ENCODE measurements around the gene FOXP1. TPM values are rescaled to one million over a fixed set of nuclear protein-coding genes. Genes with fewer than 3 reads are reported as not detected.

FOXP1 gene
- total RNA-seq, 2 donors from 2014 or later, result 377 to 395 TPM

DNA sequence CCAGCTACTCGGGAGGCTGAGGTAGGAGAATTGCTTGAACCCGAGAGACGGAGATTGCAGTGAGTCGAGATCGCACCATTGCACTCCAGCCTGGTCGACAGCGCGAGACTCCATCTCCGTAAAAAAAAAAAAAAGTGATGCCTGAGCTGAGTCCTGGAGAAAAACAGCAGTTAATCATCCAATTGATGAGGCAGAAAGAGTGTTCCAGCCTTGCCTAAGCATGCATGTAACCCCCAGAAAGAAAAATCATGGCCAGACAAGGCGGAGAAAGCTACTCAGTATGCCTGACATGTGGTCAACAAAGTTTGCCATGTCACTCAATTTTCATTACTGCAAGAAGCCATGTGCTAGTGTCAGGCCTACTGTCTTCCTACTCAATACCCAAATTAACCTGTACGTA lies 678.0 kb downstream of the FOXP1 start:
- peaks cover 53% of the 10 kb centered on the region for H3K27me3 Mint-ChIP-seq
- H3K9me3 ChIP-seq (ENCODE audit: control insufficient read depth, low read length, poor library complexity, severe bottlenecking), result no peaks in the 10 kb centered on the region
- no peaks in the 10 kb centered on the region for H3K4me1 Mint-ChIP-seq
- no peak for DNase-seq
- no peaks in the 10 kb centered on the region for H3K36me3 Mint-ChIP-seq (ENCODE audit: low read depth)
- no peak overlapping the region for H3K27ac Mint-ChIP-seq
- ATAC-seq, result no peak
- no peak overlapping the region for H3K4me3 Mint-ChIP-seq

Other genes starting within 250 kb of the FOXP1 start
- 10 to 100 TPM; 41.4 to 63.7 TPM for gene EIF4E3, start 141.7 kb upstream of the FOXP1 start, total RNA-seq
- 1 to 10 TPM; 1.0 TPM for gene GPR27, start 170.1 kb upstream of the FOXP1 start, total RNA-seq
- 1 to 10 TPM in 1 of 2 donors, under 1 TPM in 1; 0.65 to 1.5 TPM for gene PROK2, start 201.4 kb upstream of the FOXP1 start, total RNA-seq